Renal cortical epithelial cell (primary cell): Measurements from ENCODE around the gene CYSRT1. TPM values are rescaled to one million over a fixed set of nuclear protein-coding genes. Genes with fewer than 3 reads are reported as not detected.
"Not testable (repeated sequence)": the region's sequence is repeated elsewhere in the genome, so short reads cannot be mapped to it uniquely, and the experiment has no call there.

Experiments
- DNase-seq: peaks from one replicate; pipeline ENCODE4 v3.0.0-alpha.2; 2011; ENCODE audit warnings: low read depth
- total RNA-seq: library from RNA; depleted of rRNA; stranded (reverse); fragments of >200 nt; gene quantifications from 2 replicates; pipeline ENCODE4 v1.2.3, GENCODE V29; 2014

The CYSRT1 gene
- total RNA-seq, 1 donor from 2014 or later = 0.20 TPM

DNA sequence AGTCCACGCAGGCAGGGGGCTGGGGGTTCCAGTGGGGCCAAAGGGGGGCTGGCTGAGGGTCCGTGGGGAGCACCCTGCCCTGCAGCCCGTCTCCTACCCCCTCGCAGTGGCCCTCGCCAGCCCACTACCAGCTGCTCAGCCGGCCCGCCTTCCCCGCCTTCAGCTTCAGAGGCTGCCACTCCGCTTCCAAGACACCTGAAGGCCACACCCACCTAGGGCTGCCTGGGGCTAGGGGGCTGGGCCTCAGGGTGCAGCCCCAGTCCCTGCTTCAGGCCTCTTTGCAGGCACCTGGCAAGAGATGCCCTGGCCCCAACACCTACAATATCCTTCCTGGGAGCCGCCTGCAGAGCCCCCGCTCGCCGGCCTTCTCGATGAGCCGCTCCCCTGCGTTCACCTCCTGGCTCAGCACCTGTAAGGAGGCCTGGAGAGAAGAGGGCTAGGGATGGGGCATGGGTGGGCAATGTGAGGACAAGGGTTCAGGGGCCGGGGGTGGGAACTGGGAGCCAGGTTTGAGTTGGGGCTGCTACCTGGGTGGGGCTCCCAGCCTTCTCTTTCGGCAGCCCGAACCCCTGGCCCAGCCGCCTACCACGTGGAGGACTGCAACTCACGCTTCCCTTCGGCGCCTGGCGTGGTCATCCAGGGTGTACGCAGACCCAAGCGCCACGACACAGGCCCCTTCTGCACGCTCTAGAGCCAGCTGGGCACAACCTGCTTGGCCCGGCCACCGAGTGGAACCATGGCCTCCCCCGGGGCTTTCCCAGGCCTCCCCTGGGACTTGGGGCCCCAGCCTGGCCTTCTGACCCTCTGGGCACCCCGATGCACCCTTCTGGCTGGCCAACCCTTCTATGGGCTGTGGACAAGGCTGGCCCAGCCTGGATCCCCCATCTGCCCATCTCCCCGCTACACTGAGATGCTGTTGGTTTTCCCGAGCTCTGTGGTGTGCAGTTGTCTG, 27.9 kb downstream of the CYSRT1 start:
- DNase-seq = no peak

GRCh38 chr9:137253717-137254623, 29.0 kb downstream of the CYSRT1 start:
- DNase-seq = peak; percentile 62

DNA sequence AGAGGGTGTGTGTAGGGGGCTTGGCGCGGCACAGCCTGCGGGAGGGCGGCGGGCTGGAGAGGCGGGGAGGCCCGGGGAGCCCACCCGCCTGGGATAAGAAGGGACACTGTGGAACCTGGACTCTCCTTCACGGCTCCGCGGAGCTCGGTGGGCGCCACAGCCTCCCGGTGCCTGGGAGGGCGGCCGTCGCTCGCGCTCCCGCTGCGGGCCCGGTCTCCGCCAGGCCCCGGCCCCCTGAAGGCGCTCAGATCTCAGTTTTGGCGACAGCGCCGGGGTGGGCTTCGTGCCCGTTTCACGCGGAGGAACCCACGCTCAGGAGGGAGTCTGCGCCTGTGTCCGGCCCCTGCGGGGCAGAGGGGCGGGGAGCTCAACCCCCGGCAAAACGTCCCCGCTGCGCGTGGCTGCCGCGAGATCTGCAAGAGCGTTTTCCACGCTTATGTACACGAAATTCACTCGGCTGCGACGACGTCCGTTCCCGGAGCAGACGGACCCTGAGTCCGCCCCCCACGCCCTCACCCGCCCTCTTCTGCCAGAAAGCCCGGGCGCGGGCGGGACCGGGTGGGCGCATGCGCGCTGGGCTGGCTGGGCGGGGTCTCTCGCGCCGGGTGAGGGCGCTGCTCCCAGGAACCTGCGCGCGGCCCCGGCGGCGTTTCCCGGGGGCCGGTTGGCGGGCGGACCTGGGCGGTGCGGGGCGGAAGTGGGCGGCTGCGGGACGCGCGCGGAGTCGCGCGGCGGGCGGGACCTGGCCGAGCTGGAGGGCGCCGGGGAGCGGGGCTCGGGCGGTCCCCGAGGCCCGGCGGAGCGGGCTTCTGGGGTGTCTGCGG, 29.9 kb downstream of the CYSRT1 start, which contains the start of gene NELFB:
Gene NELFB (plus strand): TSS at position 704 of the 824 bp plus-strand sequence.
- DNase-seq = peak; percentile 45

- DNase-seq = no peak
Observed at GRCh38 chr9:137255448-137256114, 30.6 kb downstream of the CYSRT1 start.

DNA sequence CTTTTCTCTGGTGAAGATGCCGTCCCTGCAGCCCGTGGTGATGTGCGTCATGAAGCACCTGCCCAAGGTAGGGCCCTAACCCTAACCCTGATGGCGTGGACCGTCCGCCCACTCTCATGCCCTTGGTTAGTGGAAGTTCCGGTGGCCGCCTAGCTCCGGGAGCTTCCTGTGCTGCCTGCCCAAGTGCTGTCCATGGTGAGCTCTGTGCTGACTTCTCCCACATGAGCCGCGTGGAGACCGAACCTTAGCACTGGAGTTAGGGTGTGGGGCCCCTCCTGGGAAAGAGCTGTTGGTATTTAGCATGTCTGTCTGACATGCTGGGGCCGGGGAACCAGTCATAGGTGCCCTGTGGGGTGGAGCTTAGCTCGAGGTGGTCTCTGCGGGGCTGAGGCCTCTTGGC, 31.4 kb downstream of the CYSRT1 start:
- no peak for DNase-seq

DNA sequence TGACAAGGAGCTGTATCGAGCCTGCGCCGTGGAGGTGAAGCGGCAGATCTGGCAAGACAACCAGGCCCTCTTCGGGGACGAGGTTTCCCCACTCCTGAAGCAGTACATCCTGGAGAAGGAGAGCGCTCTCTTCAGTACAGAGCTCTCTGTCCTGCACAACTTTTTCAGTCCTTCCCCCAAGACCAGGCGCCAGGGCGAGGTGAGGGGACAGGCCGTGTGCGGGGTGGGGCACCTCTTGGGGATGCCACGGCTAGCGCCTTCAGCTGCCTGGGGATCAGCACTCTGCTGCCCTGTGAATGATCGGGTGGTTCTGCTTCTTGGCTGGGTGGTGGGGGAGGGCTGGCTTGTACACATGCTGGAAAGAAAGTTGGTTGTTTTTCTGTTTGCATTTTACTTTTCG, 31.9 kb downstream of the CYSRT1 start:
- DNase-seq = no peak

DNA sequence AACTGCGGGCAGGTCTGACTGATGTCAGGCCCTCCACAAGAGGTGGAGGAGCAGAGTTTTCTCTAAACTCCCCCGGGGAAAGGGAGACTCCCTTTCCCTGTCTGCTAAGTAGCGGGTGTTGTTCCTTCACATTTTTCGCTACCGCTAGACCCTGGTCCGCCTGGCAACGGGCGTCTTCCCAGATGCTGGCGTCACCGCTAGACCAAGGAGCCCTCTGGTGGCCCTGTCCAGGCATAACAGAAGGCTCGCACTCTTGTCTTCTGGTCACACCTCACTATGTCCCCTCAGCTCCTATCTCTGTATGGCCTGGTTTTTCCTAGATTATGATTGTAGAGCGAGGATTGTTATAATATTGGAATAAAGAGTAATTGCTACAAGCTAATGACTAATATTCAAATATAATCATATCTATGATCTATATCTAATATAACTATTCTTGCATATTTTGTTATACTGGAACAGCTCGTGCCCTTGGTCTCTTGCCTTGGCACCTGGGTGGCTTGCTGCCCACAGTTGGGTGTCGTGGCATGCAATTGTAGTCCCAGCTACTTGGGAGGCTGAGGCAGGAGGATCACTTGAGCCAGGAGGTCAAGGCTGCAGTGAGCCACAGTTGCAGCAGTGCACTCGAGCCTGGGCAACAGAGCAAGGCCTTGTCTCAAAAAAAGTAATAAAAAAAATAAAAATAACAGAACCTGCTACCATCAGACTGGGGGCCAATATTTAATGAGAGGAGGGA, 37.4 kb downstream of the CYSRT1 start:
- not testable (repeated sequence) for DNase-seq

DNA sequence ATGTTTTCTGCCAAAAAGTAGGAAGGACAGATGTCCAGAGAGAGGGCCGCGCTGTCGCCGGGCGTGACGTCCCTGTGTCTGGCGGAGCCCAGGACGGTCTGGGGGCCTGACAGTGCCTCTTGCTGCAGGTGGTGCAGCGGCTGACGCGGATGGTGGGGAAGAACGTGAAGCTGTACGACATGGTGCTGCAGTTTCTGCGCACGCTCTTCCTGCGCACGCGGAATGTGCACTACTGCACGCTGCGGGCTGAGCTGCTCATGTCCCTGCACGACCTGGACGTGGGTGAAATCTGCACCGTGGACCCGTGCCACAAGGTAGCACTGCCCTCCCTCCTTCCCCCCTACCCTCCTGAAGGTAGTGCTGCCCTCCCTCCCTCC, 37.9 kb downstream of the CYSRT1 start:
- DNase-seq = no peak

DNA sequence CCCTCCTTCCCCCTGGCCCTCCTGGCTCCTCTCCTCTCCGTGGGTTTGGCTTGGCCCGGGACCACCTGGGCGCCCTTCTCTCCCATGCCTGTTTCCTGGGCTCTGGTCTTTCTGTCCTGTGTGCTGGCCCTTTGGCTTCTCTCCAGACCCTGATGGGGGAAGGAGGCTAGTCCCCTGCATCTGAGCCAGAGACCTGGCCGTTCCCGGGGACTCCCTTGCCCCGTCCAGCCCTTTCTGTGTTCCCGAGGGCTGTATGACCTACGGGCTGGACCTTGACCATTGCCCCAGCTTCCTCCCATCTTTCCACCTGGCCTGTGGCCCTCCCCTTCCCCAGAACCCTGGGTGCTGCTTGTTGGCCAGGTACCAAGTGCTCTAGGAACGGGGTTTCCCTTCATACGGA, 38.5 kb downstream of the CYSRT1 start:
- no peak for DNase-seq

DNA sequence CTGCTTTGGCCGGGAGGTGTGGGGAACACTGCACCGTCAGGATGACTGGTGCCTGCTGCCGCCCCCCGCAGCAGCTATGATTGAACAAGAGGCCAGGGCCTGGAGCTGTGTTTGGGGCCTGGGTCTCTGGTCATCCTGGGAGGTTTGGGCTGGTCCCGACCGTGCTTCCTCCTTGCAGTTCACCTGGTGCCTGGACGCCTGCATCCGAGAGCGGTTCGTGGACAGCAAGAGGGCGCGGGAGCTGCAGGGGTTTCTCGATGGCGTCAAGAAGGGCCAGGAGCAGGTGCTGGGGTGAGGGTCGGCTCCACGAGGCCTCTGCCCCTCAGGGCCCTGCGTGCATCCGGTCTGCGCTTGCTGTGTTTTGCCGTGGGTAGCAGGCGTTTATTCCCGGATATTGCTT, 39.1 kb downstream of the CYSRT1 start:
- DNase-seq = no peak

- DNase-seq = no peak
Observed at GRCh38 chr9:137265496-137266161, 40.7 kb downstream of the CYSRT1 start.

DNA sequence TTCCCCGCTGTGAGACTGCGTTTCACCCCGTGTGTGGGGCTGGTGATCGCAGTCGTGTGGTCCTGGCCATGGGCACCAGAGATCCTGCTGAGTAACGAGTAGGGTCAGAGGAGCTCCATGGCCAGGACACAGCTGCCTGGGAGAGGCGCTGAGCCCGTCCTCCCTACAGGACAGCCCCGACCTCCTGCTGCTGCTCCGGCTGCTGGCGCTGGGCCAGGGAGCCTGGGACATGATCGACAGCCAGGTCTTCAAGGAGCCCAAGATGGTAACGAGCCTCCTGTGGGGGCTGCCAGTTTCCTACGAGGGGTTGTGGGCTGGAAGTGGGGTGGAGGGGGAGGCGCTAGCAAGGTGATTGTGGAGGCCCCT, 41.2 kb downstream of the CYSRT1 start:
- DNase-seq = no peak

DNA sequence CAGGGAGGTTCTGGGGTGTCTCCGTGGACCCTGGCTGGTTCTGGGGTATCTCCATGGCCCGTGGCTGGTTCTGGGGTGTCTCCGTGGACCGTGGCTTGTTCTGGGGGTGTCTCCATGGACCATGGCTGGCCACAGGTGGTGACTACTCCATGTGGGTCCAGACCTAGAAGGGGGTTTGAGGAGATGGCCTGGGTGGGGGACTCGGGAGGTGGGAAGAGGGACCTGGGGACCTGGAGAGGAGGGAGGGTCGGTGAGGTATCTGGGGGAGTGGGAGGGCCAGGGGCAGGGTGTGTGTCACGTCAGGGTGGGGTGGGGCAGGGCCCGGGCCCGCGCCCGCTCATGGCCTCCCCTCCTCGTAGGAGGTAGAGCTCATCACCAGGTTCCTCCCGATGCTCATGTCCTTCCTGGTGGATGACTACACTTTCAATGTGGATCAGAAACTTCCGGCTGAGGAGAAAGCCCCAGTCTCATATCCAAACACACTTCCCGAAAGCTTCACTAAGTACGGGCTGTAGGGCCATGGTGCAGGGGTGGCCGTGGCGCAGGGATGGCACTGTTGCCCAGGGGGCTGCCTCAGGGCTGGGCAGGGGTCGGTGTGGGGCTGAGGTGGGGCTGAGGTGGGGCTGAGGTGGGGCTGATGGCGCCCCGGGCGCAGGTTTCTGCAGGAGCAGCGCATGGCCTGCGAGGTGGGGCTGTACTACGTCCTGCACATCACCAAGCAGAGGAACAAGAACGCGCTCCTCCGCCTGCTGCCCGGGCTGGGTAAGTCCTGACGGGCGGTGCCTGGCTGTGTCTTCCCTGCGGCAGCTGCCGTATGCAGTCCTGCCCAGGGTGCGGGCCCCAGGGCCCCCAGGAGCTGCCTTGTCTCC, 41.8 kb downstream of the CYSRT1 start:
- DNase-seq = no peak

- no peak for DNase-seq
Observed at GRCh38 chr9:137267933-137268355, 43.0 kb downstream of the CYSRT1 start.

DNA sequence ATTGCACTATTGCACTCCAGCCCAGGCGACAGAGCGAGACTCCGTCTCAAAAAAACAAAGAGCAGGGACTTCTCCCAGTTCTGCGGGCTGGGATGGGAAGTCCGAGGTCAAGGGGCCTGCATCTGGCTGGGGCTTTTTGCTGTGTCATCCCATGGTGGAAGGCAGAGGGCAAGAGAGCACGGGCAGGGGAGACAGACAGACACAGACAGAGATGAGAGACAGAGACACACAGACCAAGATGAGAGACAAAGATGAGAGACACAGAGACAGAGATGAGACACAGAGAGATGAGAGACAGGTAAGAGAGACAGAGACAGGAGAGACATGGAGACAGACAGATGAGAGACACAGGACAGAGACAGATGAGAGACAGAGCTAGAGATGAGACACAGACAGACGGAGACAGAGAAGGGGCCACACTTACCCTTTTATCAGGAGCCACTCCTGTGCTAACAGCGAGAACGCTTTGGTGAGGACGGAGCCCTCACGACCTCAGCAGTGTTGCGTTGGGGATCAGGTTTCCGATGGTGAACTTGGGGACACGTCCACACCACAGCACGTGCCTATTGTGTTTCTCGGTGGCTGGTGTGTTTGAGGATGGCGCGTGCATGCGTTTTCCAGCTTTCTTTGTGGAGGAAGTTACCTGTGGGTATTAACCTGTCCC, 43.7 kb downstream of the CYSRT1 start:
- DNase-seq = no peak

GRCh38 chr9:137269231-137269772, 44.3 kb downstream of the CYSRT1 start:
- peak; percentile 33 for DNase-seq

- no peak for DNase-seq
Observed at GRCh38 chr9:137270929-137271695, 46.1 kb downstream of the CYSRT1 start.
